Colon (tissue), 2 donors: Measurements from ENCODE around the gene GNAI1.

Source experiments
- FAIRE-seq: peaks from 2 replicates; lab custom pipeline; 2012; peaks lifted over from hg19 to GRCh38; lab: Jason Lieb, UNC
- donor health status: control.
- donor health status: control.

GNAI1 gene

DNA sequence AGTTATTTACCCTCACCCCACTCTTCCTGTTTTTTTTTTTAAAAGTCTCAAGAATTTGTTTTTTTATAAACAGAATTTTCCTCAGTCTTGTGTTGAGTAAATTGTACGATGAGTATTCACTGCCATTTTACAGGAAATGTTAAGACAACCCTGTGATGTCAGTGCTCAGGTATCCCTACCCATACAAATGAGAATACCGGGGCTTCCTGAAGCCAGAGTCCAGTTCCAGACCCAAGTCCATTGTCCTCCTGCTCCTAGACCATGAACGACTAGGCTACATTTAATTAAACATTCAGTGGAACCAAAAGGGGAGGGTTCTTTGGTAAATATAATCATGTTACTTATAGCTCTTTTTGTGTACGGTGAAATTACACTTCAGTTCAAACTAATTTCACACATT lies 79.2 kb downstream of the GNAI1 start:
- FAIRE-seq: no peak

DNA sequence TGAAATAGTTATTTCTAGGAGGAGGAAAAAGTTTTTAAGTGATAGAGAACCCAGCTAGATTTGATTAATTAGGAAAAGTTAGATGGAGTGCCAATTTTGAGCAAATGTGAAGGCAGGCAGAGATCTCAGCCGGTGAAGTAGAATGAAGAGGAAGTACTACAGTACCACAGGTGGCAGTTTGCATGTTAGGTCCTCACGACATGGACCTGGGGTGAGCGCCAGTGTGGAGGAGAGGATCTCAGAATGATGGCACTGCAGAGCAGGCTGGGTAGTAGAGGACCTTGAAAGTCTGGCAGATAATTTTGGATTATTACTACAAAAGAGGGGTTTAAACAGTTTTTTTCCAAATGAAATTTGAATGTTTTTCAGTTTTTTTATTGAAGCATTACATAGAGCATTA lies 81.1 kb downstream of the GNAI1 start:
- no peak for FAIRE-seq

DNA sequence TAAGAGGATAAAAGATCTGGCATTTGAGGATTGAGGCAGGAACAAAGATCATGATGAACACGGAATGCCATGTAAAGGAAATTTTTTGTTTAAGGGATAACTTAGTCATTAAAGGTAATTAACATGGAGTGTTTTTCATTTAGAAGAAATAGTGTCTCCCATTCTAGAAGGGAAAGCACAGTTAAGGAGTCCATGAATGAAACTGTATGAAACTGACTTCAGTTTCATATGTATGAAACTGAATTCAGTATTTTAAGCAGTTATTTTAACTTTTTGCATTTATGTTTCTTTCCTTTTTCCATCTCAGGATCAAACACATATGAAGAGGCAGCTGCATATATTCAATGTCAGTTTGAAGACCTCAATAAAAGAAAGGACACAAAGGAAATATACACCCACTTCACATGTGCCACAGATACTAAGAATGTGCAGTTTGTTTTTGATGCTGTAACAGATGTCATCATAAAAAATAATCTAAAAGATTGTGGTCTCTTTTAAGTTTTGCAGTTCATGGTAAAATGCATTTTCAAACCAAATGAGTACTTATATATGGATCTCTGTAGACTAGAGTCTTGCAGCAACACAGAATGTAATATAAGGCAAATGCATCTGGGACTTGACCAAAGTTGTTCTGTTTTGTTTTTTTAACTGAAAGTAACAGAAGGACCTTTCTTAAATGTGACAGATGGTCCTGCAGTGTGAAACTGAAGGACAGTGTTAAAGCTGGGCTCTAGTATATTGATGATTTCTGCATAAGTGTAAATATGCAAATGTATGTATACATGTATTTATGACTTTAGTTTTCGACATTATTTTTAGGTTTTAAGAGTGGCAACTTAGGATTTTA lies 82.6 kb downstream of the GNAI1 start:
- no peak for FAIRE-seq

DNA sequence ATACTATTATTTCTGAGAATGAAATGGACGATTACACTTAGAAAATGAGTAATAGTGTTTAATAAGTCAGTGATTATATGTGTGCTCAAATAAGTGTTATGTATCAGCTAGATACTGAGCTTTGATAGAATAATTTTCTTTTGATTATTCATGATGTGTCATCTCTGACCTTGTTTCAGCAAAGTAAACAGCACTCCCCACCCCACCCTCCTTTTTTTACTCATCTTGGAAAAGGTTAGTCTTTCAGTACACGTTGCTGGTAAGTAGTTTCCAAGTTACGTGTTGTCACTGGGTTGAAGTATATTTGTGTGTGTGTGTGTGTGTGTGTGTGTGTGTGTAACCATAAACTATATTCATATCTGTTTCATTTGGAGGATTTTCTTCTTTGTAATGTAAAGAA lies 84.1 kb downstream of the GNAI1 start:
- FAIRE-seq: no peak

DNA sequence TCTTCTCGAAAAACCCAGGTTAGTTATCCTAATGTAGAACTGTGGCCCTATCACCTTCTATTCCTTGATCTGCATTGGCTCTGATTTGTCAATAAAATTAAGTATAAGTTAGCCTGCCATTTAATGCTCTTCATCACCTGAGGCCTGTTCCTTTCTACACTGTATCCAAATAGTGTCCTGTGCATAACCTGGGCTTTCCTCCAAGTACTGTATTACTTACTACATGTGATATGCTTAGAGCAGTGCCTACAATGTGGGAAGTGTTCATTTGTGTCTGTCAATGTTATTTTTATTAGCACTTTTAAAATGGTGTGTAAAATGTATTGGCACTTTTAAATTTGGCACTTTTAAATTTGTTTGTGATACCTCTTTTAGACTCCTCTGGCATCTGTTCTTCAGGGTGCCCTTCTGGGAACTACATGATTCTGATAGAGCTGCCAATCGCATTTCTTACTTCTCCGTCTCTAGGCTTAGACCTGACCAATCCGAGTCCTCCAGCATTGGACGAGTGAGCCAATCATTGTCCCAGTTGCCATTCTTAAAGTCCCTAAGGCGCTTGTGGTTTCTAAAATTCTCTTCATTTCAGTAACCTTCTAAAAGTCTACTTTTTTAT lies 85.5 kb downstream of the GNAI1 start:
- no peak for FAIRE-seq

DNA sequence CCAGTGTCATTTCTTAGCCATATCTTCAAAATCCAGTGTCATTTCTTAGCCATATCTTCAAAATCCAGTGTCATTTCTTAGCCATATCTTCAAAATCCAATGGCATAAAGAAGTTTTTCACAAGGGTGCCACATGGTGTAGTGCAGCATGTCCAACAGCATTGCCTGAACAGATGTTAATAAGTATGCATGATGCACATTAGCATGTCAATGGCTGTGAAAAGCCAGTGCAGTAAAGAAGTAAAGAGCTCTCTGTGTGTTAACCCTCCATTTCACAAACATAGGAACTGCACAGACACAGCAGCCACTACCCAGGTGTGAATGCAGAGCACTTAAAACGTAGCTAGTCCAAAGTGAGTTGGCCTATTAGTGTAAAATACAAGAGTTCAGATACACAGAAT lies 89.8 kb downstream of the GNAI1 start:
- FAIRE-seq: no peak

DNA sequence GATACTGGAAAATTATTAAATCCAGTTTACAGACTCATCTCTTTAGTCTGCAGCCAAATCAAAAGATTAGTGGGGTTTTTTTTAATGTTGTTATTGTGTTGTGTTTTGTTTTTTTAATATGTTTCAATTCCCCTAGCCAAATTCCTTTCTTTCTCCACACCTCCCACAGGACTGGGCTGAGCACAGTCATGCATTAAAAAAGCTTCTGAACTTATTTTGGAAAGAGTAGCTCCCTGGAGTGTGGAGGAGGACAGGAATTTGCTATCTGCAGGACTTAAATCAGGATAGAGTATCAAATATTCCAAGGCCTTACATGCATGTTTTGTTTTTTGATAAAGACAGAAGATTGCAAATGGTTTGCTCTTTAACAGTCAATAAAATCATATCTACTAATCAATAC lies 90.7 kb downstream of the GNAI1 start:
- FAIRE-seq: no peak

DNA sequence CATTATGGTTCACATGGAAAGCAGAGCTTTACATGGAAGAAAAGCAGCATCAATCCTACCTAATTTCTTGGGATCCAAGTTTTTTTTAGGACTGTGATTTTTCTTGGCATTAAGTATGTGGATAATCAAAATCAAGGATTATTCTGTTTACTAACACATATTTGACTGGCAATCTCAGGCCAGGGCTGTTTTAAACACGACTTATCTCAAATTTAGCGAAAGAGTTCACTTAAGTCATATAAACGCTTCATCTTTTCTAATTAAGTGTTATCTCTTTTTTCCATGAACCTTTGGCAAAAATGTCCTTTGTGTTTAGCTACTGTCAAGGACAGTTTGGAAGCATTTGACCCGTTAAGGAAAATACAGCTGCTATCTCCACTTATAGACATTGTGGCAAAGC lies 92.0 kb downstream of the GNAI1 start:
- FAIRE-seq: no peak

DNA sequence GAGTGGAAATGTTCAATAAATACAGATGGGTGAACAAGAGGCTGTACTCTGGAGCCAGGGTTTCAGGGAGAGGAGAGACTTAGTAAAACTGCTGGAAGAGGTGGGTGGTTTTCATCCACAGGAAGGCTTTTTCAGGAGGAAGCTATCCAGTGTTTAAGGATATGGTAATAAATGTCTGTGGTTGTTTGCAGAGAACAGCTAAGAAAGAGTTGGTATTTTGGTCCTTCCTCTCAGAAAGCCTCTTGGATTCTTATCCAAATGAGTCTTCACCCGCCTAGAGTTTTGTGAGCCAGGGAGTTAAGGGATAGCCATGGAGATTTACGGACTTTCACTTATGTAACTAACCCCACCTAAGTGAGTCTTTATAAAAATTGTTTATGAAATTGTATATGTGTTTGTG lies 95.7 kb downstream of the GNAI1 start:
- no peak for FAIRE-seq

DNA sequence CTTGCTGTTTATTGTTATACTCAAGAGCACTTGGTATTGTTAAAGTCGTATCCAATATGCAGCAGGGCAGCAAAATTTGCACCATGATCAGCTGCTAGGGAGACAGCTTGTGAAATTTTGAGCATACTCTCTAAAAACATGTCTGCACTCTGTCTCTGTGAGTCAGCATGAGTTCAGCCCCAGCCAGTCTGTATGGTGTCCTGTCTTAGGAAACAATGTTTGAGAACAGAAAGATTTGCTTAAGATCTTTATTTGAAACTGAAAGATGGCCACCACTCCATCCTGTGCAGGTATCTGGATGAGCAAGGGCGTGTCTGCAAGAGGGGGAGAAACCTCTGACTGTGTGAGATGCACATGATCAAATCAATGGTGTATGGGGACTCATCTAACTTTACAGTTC lies 97.1 kb downstream of the GNAI1 start:
- no peak for FAIRE-seq

DNA sequence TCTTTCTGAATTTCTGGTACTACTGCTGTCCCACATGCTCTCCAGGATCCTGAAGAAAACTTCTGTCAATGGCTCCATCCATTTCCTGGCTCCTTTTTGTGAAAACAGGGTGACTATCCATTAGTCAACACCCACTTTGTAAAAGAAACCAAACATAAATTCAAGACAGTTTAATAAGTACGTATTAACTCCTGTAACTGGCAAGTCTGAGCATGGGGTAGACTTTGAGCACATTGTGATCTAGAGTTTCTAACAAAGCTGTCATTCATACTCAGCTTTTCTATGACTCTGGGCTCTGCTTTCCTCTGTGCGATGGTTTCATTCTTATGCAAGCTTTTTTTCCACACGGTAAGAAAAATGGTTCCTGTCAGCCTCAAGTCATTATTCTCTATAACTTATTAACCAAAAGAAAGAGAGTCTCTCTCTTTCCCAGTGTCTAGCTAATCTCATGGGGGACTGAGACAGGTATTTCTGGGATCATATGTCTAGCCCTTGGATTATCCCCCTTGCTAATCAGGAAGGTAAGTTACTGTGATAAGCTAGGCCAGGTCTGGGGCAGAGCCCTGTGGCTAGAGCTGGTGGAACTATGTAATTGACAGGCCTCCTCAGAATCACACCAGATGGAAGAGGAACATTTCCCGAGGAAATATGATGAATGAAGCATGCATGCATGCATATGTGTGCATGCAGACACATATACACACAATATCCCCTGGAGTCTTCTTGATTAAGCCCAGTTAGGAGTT lies 98.5 kb downstream of the GNAI1 start:
- no peak for FAIRE-seq

DNA sequence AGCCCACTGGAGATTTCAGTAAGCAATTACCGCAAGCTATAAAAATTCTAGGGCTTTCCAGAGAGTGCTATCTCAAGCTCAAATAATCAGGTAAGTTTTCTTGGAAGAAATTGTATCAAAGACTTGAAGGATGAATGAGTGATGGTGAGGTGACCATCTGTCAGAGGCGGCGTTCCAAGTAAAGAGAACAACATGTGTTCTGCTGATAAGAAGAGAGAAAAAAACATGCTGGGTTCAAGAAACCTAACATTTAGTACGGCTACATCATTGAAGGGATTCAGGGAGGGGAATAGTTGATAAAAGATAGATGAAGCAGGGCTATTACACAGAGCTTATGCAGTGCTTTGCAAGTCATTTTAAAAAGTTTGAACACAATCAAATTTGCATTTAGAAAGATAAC lies 100.7 kb downstream of the GNAI1 start:
- no peak for FAIRE-seq

DNA sequence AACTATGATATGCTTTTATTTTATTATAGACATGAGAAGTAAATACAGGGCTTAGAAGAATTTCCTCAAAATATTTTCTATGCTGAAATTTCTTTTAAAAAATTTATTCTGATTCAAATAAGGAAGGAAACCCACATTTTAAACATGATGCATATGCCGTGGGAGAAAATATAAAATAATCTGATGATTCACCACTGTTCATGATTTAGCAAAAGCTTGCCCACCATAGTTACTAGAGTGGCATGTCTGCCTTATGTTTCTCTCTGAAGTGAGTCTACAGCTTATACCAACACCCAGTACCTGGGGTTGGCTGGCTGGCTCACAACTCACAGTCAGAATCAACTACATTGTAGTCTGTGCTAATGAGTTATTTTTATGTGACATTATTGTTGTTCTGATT lies 102.0 kb downstream of the GNAI1 start:
- no peak for FAIRE-seq

DNA sequence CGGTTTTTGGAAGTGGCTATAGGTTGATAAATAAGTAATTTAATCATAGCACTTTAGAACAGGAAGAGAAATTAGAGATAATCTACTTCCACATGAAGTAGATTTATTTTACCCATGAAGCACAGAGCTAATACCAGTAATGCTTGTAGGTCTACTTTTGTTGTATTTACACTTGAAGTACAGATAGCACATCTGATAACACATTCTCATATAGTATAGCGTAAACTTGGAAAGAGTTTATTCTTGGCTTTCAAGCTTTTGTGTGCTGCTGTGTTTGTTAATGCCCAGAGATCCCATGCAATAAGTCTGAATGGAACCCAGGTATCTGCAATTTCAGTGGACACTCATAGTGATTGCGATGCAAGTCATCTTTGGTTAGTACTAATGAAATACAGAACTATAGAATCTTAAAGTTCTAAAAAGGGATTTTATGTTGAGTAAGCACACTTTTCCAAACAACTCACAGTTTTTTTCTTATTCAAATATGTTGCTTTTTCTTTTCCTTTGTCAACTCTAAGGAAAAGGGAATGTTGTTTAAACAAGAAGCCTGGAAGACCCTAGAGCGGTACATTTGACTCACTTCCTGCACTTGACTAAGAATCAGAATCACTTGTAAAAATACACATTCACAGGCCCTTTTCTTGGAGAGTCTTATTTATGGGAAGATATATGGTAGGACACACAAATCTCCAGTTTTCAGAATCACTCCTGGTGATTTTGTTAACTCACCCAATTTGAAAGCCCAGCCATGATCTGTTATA lies 105.8 kb downstream of the GNAI1 start:
- FAIRE-seq: no peak

DNA sequence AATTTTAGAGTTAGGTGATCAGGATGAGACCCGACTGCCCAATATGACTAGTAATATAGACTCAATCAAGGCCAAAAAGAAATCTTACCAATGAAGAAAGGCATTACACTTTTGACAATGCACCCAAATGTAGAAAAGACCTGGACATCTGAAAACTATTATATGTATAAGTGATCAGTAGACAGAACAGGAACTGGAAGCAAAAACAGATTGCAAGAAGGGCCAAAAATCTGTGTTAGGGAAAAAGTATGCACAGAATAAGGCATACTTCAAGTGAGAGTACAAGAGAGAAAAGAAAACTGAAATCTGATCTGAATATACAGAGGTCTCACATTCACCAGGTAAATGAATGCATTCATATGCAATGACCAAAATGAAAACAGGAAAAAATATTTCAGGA lies 107.0 kb downstream of the GNAI1 start:
- FAIRE-seq: no peak

DNA sequence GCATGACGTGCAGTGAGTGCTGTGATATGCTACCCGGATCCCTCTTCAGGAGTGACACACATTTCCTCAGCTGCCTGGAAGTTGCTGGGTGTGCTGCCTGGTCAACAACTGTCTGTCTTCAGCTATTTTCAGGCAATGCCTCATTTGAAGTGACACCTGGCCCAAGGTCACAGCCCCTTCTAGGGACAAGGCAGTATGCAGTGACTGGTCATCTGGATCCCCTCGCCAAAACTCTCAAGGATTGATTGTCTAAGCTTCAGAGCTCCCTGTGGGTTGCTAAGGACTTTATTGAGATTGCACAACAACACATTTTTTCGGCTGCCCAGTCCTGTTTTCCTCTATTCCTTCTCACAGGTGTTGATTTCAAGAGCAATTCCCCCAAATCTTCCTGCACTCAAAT lies 108.8 kb downstream of the GNAI1 start:
- no peak for FAIRE-seq

DNA sequence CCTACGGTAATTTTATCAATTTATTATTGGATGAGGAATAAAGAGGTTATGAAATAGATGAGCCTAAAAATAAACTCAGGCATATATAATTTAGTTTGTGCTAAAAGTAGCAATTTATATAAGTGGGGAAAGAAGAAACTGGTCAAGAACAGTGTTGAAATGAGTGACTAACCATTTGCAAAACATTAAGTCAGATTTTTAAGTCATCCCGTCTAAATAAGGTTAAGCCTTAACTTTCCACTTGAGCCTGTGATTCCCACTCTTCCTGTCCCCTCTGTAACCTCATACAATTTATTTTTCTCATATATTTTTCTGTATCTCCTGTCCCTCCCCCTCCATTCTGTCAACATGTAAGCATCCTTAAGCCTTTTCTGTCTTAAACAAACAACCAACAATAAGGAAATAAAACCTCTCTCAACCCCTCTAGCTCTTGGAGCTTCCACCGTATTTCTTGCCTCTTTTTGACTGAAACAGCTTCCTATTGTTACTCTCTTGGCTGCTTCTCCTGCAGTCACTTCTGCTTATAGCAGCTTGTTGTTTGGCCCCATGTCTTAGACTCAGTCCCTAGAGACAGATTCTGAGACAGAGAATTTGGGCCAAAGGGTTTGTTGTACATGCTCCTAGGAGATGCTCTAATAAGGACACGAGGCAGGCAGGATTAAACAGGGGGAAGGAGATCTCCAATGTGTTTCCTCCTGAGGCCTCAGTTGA lies 109.7 kb downstream of the GNAI1 start:
- FAIRE-seq: no peak

DNA sequence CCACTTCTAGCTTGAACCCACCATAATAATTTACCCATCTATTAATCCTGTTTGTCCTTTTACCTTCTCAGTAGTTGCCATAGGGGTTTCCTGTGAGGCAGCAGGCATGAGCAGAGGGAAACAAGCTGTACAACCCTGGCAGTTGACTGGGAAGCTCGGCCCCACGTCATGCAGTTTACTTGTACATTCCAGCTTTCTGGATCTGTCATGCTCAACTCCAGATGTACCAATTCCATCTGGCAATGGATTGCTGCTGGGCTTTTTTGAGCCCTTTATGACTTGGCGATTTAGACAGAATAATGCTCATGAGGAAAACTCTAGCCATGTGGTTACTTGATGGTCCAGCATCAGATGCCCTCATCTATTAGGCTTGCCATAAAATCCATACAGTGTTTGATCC lies 112.5 kb downstream of the GNAI1 start:
- FAIRE-seq: no peak

DNA sequence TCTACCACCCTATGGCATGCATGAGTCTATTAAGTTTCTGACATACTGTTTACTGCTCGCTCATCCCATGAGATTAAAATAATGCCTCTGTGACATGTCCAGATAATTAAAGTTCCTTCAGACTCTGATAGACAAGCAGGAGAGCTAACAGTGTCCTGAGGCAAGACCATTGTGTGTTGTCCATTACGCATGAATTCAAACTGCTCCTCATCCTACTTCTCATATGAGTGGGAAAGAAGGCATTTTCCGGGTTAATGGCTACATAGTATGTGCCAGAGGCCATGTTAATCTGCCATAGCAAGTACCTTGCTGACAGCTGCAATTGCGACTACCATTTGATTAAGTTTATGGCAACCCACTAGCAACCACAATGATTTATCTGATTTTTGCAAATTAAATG lies 113.3 kb downstream of the GNAI1 start:
- FAIRE-seq: no peak

DNA sequence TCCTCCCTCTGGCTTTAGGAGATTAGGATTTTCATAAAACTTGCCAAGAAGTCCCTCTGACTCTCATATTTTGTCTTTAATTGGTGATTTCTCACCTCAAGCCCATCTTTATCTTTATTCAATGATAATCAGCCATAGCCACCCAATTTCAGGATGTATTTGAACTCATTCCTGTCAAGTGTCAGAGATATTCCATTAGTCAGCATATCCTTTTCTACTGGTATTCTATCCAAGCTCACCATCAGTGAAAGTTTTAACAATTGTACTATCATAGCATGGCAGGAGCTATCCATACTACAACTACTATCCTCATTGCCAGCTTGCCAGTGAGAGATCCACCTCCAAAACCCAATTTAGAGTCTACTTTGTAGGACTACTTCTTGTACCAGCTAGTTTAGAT lies 114.6 kb downstream of the GNAI1 start:
- no peak for FAIRE-seq

DNA sequence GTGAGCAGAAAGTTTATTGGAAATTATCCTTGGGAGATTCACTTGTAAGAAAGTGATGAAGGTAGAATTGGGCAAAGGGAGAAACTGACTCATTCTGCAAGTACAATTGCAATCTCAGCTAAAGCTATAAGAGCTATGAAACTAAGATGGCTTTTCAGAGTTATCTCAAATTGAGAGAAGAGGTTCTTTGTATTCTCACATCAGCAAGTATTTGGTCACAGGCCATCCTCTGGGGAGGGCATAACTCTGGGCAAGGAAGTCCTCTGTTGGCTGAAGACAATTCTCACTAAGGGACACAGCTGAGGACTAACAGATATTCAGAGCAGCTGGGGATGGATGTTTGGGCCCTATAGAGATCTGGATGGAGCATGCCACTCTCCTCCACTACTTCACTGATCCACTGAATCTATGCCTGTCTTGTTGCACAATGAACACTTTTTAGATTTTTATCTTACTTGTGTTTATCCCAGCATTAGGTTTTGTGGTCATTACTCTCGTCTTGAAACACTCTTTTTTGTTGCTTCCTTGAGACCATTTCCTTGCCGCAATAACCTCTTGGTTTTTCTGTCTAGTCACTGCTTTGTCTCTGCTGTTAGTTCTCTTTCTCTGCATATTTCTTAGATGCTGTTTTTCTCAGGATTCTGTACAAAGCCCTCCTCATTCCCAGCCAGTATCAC lies 115.1 kb downstream of the GNAI1 start:
- FAIRE-seq: no peak
